Activated CD8-positive, alpha-beta T cell treated with anti-CD3 and anti-CD28 coated beads, Interleukin-2, amount 10 ng/mL, durations not matched to agents 7 days and 5 days (primary cell): ENCODE data around the gene RNF17. TPM values are rescaled to one million over a fixed set of nuclear protein-coding genes. Genes with fewer than 3 reads are reported as not detected.

Experiments used
- total RNA-seq, 2 experiments: library from RNA; stranded (reverse); gene quantifications; one replicate each; pipeline ENCODE4 v1.2.3, GENCODE V29; 2021

RNF17 gene
- total RNA-seq, 2 experiments from 2014 or later = not detected

Other genes starting within 250 kb of the RNF17 start
- gene ATP12A, start 83.8 kb upstream of the RNF17 start, total RNA-seq = under 1 TPM; 0.05 to 0.08 TPM